ENCODE data around the gene C6orf62.

- no peak for TF ChIP-seq CTCF (IDR thresholded peaks at IDR 0.05)
- TF ChIP-seq POLR2A (IDR thresholded peaks at IDR 0.05): no peak
Measured at GRCh38 chr6:24680582-24680981, 38.4 kb downstream of the C6orf62 start.
